Right hindlimb (tissue), 1 donor: Measurements from ENCODE around the gene SPPL2B.

Source experiments
- DNase-seq: peaks from one replicate; pipeline ENCODE4 v3.0.0-alpha.2; 2018

The SPPL2B gene

DNA sequence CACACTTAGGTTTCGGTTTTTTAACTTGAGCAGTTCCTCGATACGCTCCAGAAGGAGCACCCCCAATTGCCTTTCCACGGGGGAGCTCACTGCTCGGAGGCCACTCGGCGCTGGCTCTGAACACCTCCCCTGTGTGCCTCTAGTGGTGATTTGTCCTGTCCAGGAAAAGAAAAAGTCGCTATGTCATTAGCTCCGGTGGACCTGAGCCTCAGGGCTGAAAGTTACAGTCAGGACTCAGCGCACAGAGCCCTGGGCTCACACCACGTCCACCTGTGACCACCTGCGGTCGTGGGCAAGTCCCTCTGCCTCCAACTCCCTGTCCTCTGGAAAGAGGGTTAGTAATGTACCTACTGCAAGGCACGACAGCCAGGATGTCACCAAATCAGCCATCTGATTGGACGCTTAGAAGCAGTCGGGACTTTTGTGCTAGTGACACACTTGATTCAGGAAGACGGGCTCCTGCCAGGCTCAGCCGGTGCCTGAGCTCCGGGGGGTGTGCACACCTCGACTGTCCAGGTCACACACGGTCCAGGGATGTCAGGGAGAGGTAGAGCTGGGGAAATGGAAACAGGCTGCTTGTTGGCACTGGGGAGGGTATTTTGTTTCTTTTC is 27.7 kb downstream of the SPPL2B start:
- DNase-seq: no peak

DNA sequence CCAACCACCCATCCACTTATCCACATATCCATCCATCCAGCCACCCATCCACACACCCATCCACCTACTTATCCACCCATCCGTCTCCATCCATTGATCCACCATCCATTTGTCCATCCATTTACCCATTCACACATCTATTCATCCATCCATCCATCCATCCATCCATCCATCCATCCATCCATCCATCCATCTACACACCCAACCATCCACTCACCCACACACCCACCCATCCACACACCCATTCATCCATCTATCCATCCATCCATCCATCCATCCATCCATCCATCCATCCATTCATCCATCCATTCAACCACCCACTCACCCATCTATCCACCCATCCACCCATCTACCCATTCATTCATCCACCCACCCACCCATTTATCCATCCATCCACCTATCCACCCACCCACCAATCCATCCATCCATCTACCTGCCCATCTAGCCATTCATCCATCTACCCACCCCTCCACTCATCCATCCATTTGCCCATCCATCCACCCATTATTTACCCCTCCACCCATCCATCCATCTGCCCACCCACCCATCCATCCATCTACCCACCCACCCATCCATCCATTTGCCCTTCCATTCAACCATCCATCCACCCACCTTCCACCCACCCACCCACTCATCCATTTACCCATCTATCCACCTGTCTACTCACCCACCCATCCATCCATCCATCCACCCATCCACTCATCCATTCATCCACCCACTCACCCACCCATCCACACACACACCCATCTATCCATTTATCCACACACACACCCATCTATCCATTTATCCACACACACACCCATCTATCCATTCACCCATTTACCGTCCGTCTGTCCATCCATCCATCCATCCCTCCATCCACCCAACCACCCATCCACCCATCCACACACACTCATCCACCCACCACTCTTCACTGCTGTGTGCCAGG is 29.1 kb downstream of the SPPL2B start:
- no peak for DNase-seq

DNA sequence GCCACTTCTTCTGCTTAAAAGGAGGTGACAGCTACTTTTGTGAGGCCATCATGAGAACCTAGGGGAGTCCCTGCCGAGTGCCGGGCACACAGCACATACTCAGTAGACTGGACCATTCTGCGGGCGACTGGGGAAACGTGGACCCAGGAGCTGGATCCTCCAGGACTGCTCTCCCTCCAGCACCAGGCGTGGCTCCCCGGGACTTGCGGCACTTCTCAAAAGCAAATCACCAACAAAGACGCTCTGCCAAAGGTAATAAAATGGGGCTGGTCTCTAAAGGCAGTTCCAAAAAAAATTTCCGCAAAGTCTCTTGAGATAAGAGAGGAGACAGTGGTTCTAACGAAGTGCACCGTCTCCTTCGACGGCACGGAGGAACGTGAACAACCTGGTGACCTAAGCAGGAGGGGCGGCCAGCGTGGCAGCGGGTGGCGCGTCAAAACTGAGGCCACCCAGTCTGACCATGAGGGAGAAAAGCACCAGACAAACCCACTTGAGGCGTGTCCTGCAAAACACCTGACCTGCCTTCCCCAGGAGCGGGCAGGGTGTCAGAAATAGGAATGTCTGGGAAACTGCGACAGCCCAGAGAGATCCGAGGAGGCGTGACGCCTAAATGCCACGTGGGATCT is 30.2 kb downstream of the SPPL2B start:
- DNase-seq: no peak

DNA sequence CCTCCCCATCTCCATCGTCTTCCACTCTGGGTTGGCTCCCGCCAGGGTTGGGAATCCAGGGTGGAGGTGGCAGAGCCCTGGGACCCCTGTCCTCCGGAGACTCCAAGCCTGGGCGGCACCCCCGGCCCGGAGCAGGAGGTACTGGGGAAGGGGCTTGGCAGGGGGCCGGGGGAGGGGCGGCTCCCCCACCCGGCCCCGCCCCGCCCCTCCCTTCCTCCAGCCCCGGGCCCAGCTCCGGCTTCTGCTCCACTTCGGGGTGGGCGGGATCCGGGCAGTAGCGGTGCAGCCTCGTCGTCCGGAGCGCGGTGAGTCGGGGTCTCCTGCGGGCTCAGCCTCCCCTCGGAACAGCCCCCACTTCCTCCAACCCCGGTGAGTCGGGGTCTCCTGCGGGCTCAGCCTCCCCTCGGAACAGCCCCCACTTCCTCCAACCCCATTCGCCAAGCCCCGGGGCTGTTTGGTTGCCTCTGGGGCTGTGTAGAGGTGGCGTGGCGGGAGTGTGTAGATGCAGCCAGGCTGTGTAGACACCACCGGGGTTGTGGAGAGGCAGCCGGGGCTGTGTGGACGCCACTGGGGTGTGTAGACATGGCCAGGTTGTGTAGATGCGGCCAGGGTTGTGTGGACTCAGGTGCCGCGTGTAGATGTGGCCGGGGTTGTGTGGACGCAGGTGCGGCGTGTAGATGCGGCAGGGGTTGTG is 31.7 kb downstream of the SPPL2B start, which contains the start of gene TMPRSS9:
Gene TMPRSS9, plus strand, starts transcription at position 274 of the 694 bp plus-strand sequence. CDS start 29,521 bp downstream, outside the sequence.
- DNase-seq: no peak

DNA sequence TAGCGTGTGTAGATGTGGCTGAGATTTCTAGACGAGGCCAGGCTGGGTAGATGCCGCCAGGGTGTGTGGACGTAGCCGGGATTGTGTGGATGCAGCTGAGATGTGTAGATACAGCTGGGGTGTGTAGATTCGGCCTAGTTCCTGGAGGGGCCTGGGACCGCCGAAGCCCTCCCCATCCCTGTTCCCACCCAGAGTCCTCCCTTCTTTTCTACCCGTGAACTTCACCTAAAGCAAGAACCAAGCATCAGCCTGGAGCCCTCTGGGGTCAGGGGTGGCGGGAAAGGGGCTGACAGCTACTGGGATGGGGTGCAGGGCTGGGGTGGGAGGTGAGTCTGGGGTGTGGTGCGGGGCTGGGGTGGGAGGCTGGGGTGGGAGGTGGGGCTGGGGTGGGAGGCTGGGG is 32.3 kb downstream of the SPPL2B start:
- no peak for DNase-seq

DNA sequence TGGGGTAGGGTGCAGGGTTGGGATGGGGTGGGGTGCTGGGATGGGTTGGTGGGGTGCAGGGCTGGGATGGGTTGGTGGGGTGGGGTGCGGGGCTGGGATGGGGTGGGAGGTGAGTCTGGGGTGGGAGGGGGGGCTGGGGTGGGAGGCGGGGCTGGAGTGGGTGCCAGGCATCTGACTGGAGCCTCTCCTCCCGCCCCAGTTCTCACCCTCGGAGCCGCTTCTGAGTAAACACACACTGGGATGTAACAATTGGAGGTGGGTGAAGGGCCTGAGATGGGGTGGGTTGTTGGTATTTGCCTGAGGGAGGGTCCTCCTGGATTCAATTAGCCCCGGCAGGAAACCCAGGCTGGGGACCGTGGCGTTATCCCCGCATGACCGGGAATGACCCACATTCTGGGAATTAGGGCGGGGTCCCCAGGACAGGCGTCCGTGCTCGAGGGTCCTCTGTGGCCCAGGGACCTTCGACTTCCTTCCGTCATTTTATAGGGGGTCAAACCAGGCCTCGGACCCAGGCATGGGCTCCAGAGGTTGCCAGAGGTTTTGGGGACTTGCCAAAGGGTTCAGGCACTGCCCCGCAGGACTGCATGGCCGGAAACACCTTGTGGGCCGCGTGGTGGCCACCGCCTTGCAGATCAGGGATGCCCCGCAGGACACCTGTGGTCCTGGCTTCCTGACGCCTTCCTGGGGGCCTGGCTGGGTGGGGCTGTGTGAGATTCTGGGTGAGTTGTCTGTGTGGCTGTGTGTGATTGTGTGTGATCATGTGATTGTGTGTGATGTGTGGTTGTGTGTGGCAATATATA is 33.0 kb downstream of the SPPL2B start:
- no peak for DNase-seq

DNA sequence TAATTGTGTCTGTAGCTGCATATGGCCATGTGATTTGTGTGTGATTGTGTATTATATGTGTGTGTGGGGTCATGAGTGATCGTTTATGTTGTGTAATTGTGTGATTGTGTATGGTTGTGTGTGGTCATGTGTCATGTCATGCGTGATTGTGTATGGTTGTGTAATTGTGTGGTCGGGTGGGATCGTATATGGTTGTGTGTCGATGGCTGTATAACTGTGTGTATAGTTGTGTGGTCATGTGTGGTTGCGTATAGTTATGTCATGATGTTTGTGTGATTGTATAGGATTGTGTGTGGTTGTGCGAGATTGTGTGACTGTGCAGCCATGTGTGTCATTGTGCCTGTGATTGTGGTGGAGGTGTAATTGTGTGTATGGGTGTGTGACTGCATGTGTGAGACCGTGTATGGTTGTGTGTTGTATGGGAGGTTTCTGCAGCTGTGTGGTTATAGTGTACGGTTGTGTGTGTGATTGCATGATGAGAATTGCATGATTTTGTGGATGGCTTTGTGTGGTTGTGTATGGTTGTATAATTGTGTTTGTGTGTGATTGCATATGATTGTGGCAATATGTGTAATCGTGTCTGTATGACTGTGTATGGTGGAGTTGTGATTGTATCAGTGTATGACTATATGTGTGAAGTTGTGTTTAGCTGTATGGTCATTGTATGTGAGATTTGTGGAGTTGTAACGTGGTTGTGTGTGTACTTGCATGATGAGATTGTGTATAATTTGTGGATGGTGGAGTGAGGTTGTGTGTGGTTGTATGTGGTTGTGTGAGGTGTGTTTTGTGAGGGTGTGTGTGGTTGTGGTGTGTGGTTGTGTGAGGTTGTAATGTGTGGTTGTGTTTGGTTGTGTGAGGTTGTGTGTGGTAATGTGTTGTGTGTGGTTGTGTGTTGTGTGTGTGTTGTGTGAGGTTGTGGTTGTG is 33.8 kb downstream of the SPPL2B start:
- no peak for DNase-seq

DNA sequence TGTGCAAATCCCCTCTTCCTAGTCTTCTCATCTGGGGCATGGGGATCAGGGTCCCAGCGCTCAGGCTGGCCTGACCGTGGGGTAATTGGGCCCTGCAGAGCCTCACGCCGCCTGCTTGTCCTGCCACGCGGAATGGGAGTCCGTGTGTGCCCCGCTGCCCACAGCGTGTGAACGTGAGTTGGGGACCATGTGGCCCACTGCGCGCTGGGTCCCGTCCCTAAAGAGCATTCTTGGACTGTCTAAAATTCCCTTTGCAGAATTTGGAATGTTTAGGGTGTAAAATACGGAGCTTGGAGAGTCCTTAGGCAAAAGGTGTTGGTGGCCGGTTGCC is 34.5 kb downstream of the SPPL2B start:
- no peak for DNase-seq

DNA sequence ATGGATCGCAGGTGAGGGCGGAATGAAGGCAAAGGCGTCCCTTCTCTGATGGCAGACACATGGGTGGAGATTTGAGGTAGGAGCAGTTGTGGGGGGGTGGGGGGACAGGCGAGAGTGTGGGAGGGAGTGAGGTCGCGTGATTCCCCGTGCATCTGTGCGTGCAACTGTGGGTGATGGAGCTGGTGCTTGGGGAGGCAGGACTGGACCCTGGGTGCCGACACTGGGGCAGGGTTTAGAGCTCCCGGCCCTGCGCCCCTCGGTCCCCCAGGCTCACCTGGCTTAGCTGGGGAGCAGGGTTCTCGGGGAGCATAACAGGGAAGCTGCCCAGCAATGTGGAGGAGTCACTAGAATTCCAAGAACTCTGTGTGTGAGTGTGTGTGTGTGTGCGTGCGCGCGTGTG is 34.9 kb downstream of the SPPL2B start:
- no peak for DNase-seq

DNA sequence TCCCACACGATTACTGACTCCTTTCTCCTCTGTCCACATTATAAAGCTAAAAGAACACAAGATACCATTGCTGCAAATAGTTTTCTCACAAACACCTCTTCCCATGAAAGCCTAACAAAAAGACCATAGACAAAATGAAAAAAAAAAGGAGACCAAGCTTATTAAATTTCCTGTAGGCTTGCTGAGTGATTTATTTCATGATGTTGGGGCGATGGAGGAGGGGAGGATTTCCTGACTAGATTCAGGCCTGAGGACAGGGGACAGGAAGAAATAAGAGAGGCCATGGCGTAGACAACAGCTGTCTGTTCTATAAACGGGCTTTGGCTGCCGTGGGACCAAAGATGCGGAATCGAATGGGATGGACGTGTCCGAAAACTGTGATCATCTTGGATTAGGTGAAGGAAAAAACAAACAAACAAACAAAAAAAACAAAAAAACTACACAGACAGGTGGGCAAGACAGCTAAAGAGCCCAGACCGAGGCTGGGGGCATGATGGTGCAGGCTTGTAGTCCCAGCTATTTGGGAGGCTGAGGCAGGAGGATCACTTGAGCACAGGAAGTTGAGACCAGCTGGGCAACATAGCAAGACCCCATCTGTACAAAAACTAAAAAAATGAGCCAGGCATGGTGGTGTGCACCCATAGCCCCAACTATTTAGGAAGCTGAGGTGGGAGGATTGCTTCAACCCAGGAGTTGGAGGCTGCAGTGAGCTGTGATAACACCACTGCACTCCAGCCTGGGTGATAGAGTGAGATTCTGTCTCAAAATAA is 36.9 kb downstream of the SPPL2B start:
- no peak for DNase-seq

DNA sequence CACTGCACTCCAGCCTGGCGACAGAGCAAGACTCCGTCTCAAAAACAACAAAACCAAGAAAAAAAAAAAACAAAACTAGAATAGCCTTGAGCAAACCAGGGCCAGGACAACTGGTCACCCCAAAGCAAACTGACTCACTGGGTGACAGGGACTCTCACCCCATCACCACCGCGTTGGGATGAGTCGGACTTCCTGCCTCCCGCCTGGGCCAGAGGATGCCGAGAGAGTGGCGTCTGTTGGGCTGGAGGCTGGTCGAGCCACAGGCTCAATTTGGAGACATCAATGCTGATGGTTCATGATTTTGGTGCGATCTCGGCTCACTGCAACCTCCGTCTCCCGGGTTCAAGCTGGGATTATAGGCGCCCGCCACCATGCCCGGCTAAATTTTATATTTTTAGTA is 43.2 kb downstream of the SPPL2B start:
- DNase-seq: no peak

DNA sequence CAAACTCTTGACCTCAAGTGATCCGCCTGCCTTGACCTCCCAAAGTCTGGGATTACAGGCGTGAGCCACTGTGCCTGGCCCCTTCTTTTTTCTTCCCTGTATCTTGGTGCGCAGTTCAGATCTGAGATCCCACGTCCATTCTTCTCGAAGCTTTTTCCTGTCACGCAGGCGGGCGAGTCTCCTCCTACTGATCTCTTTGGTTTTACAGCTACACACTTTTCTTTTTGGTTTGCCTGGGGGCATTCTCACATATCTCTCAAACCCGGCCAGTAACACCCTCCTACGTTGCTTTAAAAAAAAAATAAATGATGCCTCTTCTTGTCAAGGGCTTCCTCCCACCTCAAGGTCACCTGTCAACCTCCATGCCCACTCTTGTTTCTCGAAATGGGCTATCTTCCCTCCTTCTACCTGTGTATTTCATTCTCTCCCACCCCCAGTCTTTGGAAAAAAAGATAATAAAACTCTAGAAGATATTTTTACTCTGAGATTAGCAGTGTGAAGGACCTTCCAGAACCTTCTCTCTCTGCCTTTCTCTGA is 43.7 kb downstream of the SPPL2B start:
- no peak for DNase-seq

DNA sequence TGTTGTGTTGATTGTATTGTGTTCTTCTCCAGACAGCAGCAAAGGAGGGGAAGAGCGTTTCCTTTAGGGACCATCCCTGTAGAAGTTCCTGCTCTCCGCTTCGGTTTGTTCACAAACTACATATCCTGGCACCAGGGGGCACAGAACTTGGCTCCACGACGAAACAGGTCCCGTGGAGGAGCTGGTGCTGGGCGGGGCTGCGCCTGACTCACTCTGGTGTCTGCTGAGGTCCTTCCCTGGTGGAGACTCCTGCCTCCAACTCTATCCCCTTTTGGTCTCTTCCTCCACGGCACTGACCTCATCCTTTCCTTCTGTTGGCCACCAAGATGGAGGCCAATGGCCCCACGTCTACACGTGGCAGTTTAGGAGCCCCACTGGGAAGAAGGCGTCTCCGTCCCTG is 46.3 kb downstream of the SPPL2B start:
- no peak for DNase-seq

DNA sequence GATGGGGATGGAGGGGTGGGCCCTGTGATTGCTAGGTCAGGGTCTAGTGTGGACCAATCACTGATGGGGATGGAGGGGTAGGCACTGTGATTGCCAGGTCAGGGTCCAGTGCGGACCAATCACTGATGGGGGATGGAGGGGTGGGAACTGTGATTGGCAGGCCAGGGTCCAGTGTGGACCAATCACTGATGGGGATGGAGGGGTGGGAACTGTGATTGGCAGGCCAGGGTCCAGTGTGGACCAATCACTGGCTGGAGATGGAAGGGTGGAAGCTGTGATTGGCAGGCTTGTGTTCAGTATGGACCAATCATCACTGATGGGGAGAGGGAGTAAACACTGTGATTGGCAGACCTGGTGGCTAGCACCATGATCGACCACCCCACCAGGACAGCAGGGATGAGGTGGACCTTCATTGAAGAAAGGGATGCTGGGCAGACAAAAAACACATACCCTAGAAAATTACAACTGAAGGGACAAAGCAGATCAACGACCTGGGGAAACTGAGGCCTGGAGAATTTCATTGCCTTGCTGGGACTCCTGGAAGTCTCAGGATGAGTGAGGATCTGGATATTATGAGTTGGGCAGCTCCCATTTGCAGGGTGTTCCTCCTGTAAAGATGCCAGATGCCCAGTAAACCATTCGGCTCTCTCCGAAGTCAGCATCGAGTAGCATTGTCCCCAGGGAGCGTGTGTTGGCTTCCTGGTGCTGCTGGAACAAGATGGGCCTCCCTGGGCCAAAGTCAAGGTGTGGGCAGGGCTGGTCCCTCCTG is 47.1 kb downstream of the SPPL2B start:
- no peak for DNase-seq

DNA sequence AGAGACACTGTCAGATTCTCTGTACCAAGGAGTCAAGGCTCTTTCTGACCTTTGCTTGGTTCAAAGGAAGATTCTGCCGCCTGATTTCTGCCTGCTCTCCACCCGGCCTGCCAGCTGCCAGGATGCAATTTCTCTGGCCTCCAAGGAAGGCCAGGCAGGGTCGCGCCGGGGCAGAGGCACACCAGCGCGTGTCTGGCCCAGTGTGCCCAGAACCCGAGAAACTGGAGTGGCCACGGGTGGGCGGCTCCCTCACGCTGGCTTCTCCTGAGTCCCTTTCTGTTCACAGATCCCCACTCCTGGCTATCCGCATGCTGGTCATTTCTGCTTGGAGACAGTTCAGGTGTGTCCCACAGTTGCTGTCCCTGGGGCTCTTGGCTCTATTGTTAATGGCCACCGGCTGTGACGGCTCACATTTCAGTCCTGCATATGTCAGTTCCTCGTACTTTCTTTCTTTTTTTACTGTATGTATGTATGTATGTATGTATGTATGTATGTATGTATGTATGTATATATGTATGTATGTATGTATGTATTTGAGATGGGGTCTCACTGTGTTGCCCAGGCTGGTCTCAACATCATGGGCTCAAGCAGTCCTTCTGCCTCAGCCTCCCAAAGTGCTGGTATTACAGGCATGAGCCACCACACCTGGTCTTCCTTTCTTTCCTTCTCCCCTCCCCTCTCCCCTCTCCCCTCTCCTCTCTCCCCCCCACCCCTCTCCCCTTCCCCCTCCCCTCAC is 48.5 kb downstream of the SPPL2B start:
- no peak for DNase-seq

DNA sequence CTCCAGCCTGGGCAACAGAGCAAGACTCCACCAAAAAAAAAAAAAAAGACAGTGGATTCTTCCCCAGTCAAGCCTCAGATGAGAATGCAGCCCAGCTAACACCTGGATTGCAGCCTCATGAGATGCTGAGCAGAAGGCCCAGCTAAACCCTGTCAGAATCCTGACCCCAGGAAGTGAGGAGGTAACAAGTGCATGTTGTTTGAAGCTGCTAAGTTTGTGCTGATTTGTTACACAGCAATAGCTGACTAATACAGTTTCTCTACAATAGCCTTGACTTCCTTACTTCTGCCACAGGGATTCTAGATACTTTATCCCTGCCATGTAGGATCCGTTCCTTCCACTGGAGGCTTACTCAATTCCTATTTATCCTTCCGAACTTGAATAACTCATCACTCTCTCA is 52.1 kb downstream of the SPPL2B start:
- no peak for DNase-seq

DNA sequence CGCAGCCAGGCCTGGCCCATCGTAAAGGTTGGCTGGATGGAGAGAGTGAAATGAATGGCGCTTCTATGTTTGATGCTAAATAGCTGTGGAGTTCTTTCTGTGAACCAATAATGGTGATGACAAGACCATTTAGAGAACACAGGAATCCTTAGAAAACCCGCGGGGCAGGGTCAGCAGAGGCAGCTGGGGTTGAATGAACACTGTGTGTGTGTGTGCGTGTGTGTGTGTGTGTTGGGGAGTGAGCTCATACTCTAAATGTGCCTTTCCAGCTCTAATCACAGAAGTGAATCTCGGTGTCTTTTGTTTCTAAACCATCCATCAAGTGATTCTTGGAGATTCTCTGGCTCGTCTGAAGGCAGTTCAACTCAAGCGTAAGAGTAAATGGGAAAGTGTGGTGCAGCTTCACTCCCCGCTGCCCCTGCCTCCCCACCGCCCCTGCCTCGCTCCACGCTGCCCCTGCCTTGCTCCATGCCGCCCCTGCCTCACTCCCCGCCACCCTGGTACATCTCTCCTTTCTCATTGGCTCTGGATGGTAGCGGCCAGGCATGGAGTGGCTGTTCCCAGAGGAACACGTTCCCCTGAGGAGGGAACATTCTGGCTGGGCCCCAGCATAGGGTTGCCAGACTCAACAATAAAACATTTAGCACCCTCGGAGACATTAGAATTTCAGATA is 52.8 kb downstream of the SPPL2B start:
- no peak for DNase-seq
